Fibroblast of pulmonary artery (primary cell): ENCODE data around the gene KDM1B.
A peak's percentile ranks its signal among the peaks of the same experiment; 100 is the strongest.
"Not testable (repeated sequence)": the region's sequence is repeated elsewhere in the genome, so short reads cannot be mapped to it uniquely, and the experiment has no call there.

Experiments used
- DNase-seq: peaks from one replicate; pipeline ENCODE4 v3.0.0-alpha.2; 2010; ENCODE audit warnings: low read depth
- H3K4me3 ChIP-seq: replicated peaks from 2 replicates; pipeline ENCODE4 v1.5.1; 2011; ENCODE audit warnings: low read depth, mild to moderate bottlenecking, control low read depth, low read length, moderate library complexity
- CTCF ChIP-seq: IDR thresholded peaks from 2 replicates; pipeline ENCODE4 v1.5.1; 2011; ENCODE audit warnings: mild to moderate bottlenecking, control low read depth, low read length, inconsistent platforms; ENCODE audit errors: missing control alignments

KDM1B gene

GRCh38 chr6:18148304-18149025, 6.8 kb upstream of the KDM1B start:
- H3K4me3 ChIP-seq, result no peak overlapping the region
- no peak for TF ChIP-seq CTCF
- DNase-seq, result peak; percentile 76

GRCh38 chr6:18151391-18151790, 3.8 kb upstream of the KDM1B start:
- DNase-seq, H3K4me3 ChIP-seq: not testable (repeated sequence)

- no peak for TF ChIP-seq CTCF
- DNase-seq, result no peak
- H3K4me3 ChIP-seq, result no peak overlapping the region
Measured at GRCh38 chr6:18151801-18152200, 3.4 kb upstream of the KDM1B start.

GRCh38 chr6:18153311-18153703, 1.9 kb upstream of the KDM1B start:
- H3K4me3 ChIP-seq, result no peak overlapping the region
- no peak for TF ChIP-seq CTCF
- DNase-seq, result no peak

- no peak for TF ChIP-seq CTCF
- no peak for DNase-seq
- H3K4me3 ChIP-seq, result peak within 1 kb of the TSS; percentile 95
Measured at GRCh38 chr6:18154507-18155149, 594 bp upstream of the KDM1B start, which contains the start of gene TPMT. Gene TPMT (minus strand): TSS chr6:18155077. CDS start chr6:18149127, 5,950 bp downstream.

- DNase-seq, result peak; percentile 22
- TF ChIP-seq CTCF, result peak; percentile 28
- peak overlapping the region; percentile 93 for H3K4me3 ChIP-seq
Measured at GRCh38 chr6:18155864-18156421, 721 bp downstream of the KDM1B start.

- no peak for DNase-seq
Measured at GRCh38 chr6:18160911-18161310, 5.7 kb downstream of the KDM1B start.

More at GRCh38 chr6:18160911-18161310, 5.7 kb downstream of the KDM1B start:
- no peak for TF ChIP-seq CTCF
- no peak overlapping the region for H3K4me3 ChIP-seq
